Right lobe of liver (tissue), 6 donors: ENCODE results near the gene UCP2. TPM values are rescaled to one million over a fixed set of nuclear protein-coding genes. Genes with fewer than 3 reads are reported as not detected.

Experiments used
- ATAC-seq, 4 donors: fragments of 200-7000 bp; cut with Tn5 transposase; one replicate each; pipeline ENCODE4 v1.9.1; 2020; ENCODE audit warnings: mild to moderate bottlenecking in 4 of 4, moderate library complexity in 4 of 4
- DNase-seq, 3 donors: peaks; one replicate each; pipeline ENCODE4 v3.0.0-alpha.2; 2020
- H3K27ac ChIP-seq, 3 donors: fragments of 200-600 bp; one replicate each; pipeline ENCODE4 v1.8.0; 2022
- H3K27me3 ChIP-seq, 2 donors: fragments of 200-600 bp; one replicate each; pipeline ENCODE4 v1.8.0; 2022
- H3K36me3 ChIP-seq, 4 donors: fragments of 200-600 bp; sonication (generic) in 1 of 4; one replicate each; pipeline versions ENCODE4 v1.5.1 to v1.8.0; 2017 to 2022; ENCODE audit warnings: control low read depth in 1 of 4
- H3K4me1 ChIP-seq, 4 donors: fragments of 200-600 bp; sonication (generic) in 1 of 4; one replicate each; pipeline versions ENCODE4 v1.5.1 to v1.8.0; 2017 to 2022; ENCODE audit warnings: control low read depth in 1 of 4
- H3K4me3 ChIP-seq, 3 donors: fragments of 200-600 bp; one replicate each; pipeline ENCODE4 v1.8.0; 2022
- H3K9me3 ChIP-seq, 4 donors: fragments of 200-600 bp; sonication (generic) in 1 of 4; one replicate each; pipeline versions ENCODE4 v1.5.1 to v1.8.0; 2017 to 2022; ENCODE audit warnings: control low read depth in 1 of 4
- CTCF ChIP-seq, 4 donors: fragments of 200-600 bp in 3 of 4; fragments of 450-650 bp in 1 of 4; IDR thresholded peaks; one replicate each; pipeline versions ENCODE4 v1.5.1 to v1.8.0; 2016 to 2022; ENCODE audit warnings: antibody characterized with exemption in 4 of 4, mild to moderate bottlenecking in 2 of 4
- POLR2A ChIP-seq: fragments of 450-650 bp; IDR thresholded peaks from one replicate; pipeline ENCODE4 v1.6.1; 2017; ENCODE audit warnings: antibody characterized with exemption, mild to moderate bottlenecking
- WGBS: methylation state at CpG from one replicate; pipeline ENCODE4 v1.1.6; 2018; ENCODE audit warnings: low coverage, low lambda C conversion rate; ENCODE audit not compliant: insufficient coverage; ENCODE audit errors: missing lambda C conversion rate; 5-methylcytosine and 5-hydroxymethylcytosine counted together
- intact Hi-C, 2 donors: fragments of 100-400 bp; cut with DNase I; formaldehyde crosslinking; loops; one replicate each; pipeline versions ENCODE4 v1.11.2 to v1.14.1; 2022
- total RNA-seq, 6 experiments: library from RNA; depleted of rRNA in 2 of 6; stranded (reverse); fragments of >200 nt in 2 of 6; fragmentation: NEBNext Ultra II Directional in 3 of 6; extraction: Animal tissue kit (Norgen Biotek cat#: 25700) in 3 of 6; gene quantifications; one replicate each; pipeline versions ENCODE4 v1.1.0 to v1.2.4, GENCODE V29; 2016 to 2023
- donor health status: DM: no; HTN: yes; CAD: no.
- donor health status: DM: no; HTN: no; CAD: no.
- donor health status: DM: no; HTN: no; CAD: no.
- donor health status: DM: no; HTN: yes; CAD: no.
- donor health status: DM: no; HTN: yes; CAD: no.

The UCP2 gene
- total RNA-seq, 6 experiments from 2014 or later: 5.2 to 41.3 (median 8.7) TPM

- no peak for ATAC-seq
- TF ChIP-seq POLR2A: no peak
- no peak for TF ChIP-seq CTCF (IDR thresholded peaks at IDR 0.05)
- WGBS: 56% methylated on average over 4 of the region's 4 CpGs
Observed at GRCh38 chr11:73945396-73945795, 37.2 kb downstream of the UCP2 start.

GRCh38 chr11:73944901-73945300 lies 37.7 kb downstream of the UCP2 start:
- no peak for ATAC-seq
- H3K4me1 ChIP-seq: no peaks in the 10 kb centered on the region
- TF ChIP-seq CTCF (IDR thresholded peaks at IDR 0.05) (no peak), POLR2A (no peak)
- no peak overlapping the region for H3K27ac ChIP-seq
- DNase-seq: no peak
- H3K27me3 ChIP-seq: no peaks in the 10 kb centered on the region
- H3K9me3 ChIP-seq: no peaks in the 10 kb centered on the region
- no peaks in the 10 kb centered on the region for H3K36me3 ChIP-seq
- no peak overlapping the region for H3K4me3 ChIP-seq
- 84% methylated on average over 8 of the region's 10 CpGs for WGBS
- intact Hi-C loops: no loop called here

More at GRCh38 chr11:73945396-73945795, 37.2 kb downstream of the UCP2 start:
- Histone ChIP-seq H3K9me3 (no peaks in the 10 kb centered on the region), H3K4me1 (no peaks in the 10 kb centered on the region), H3K27me3 (no peaks in the 10 kb centered on the region), H3K36me3 (no peaks in the 10 kb centered on the region), H3K4me3 (no peak overlapping the region), H3K27ac (no peak overlapping the region)
- no peak for DNase-seq
- intact Hi-C loops: no loop called here

- Histone ChIP-seq H3K4me1 (no peaks in the 10 kb centered on the region), H3K27me3 (no peaks in the 10 kb centered on the region), H3K36me3 (no peaks in the 10 kb centered on the region), H3K9me3 (no peaks in the 10 kb centered on the region), H3K4me3 (no peak overlapping the region), H3K27ac (no peak overlapping the region)
- intact Hi-C loops: no loop called here
- 69% methylated on average over 6 of the region's 6 CpGs for WGBS
- DNase-seq (no peak), ATAC-seq (no peak)
- TF ChIP-seq POLR2A (no peak), CTCF (IDR thresholded peaks at IDR 0.05) (no peak)
Observed at GRCh38 chr11:73944085-73944484, 38.6 kb downstream of the UCP2 start.

GRCh38 chr11:73942010-73942409 lies 40.6 kb downstream of the UCP2 start:
- ATAC-seq (no peak), DNase-seq (no peak)
- Histone ChIP-seq H3K4me3 (no peak overlapping the region), H3K9me3 (no peaks in the 10 kb centered on the region), H3K4me1 (no peaks in the 10 kb centered on the region), H3K27me3 (no peaks in the 10 kb centered on the region), H3K36me3 (no peaks in the 10 kb centered on the region), H3K27ac (no peak overlapping the region)
- intact Hi-C loops: no loop called here
- TF ChIP-seq CTCF (IDR thresholded peaks at IDR 0.05) (no peak), POLR2A (no peak)
- 67% methylated on average over 1 of the region's 1 CpG for WGBS
